Measurements from ENCODE around the gene GATAD2B.

GRCh38 chr1:153912349-153912748 is 10.4 kb downstream of the GATAD2B start:
- TF ChIP-seq CTCF (conservative IDR thresholded peaks at IDR 0.05 in 1 of 2, IDR thresholded peaks at IDR 0.05 in 1 of 2; ENCODE audit: extremely low read depth in 1 of 2, insufficient read depth in 1 of 2, low read depth in 1 of 2, low read length in 2 of 2): no peak
- TF ChIP-seq EZH2 (IDR thresholded peaks at IDR 0.05; ENCODE audit: borderline replicate concordance, low read length): no peak

All from mammary epithelial cell (primary cell).